WERI-Rb-1 (cell line): Measurements from ENCODE around the gene TBC1D2.
"Not testable (repeated sequence)": the region's sequence is repeated elsewhere in the genome, so short reads cannot be mapped to it uniquely, and the experiment has no call there.

Experiments
- DNase-seq: peaks from one replicate; pipeline ENCODE4 v3.0.0-alpha.2; 2020
- H3K27ac ChIP-seq: fragments of 250-450 bp; sonication (Bioruptor Pico); 2 replicates; pipeline ENCODE4 v1.5.1; 2020; ENCODE audit warnings: mild to moderate bottlenecking, moderate library complexity
- H3K27me3 ChIP-seq: fragments of 250-450 bp; sonication (Bioruptor Pico); 2 replicates; pipeline ENCODE4 v1.5.1; 2021; ENCODE audit warnings: mild to moderate bottlenecking, low read depth, moderate library complexity; ENCODE audit not compliant: insufficient read depth, severe bottlenecking
- H3K36me3 ChIP-seq: fragments of 250-450 bp; sonication (Bioruptor Pico); 2 replicates; pipeline ENCODE4 v1.5.1; 2020; ENCODE audit warnings: mild to moderate bottlenecking, moderate library complexity
- H3K4me3 ChIP-seq: 2 replicates; pipeline ENCODE4 v1.5.1; 2011; ENCODE audit warnings: low read depth, mild to moderate bottlenecking, control low read depth, low read length
- H3K9me3 ChIP-seq: fragments of 250-450 bp; sonication (Bioruptor Pico); 2 replicates; pipeline ENCODE4 v1.5.1; 2021; ENCODE audit warnings: mild to moderate bottlenecking, moderate library complexity; ENCODE audit not compliant: severe bottlenecking
- CTCF ChIP-seq: IDR thresholded peaks from 2 replicates; pipeline ENCODE4 v1.5.1; 2011; ENCODE audit warnings: low read depth, mild to moderate bottlenecking, control low read depth, inconsistent platforms, low read length

The TBC1D2 gene

GRCh38 chr9:98288881-98289280, 33.4 kb upstream of the TBC1D2 start:
- Histone ChIP-seq H3K27me3 (no peaks in the 10 kb centered on the region), H3K9me3 (no peaks in the 10 kb centered on the region), H3K4me3 (no peak overlapping the region), H3K36me3 (peaks cover 35% of the 10 kb centered on the region), H3K27ac (no peak overlapping the region)
- no peak for TF ChIP-seq CTCF
- DNase-seq, result no peak

GRCh38 chr9:98287384-98287783, 31.9 kb upstream of the TBC1D2 start:
- H3K4me3 ChIP-seq, result no peak overlapping the region
- no peak for TF ChIP-seq CTCF
- no peak for DNase-seq
- no peak overlapping the region for H3K27ac ChIP-seq
- H3K9me3 ChIP-seq, result no peaks in the 10 kb centered on the region
- H3K27me3 ChIP-seq, result no peaks in the 10 kb centered on the region
- H3K36me3 ChIP-seq, result peaks cover 20% of the 10 kb centered on the region

- Histone ChIP-seq H3K4me3 (no peak overlapping the region), H3K36me3 (peaks cover 10% of the 10 kb centered on the region), H3K27me3 (no peaks in the 10 kb centered on the region), H3K27ac (no peak overlapping the region), H3K9me3 (no peaks in the 10 kb centered on the region)
- no peak for TF ChIP-seq CTCF
- no peak for DNase-seq
These were observed 30.0 kb upstream of the TBC1D2 start for GRCh38 chr9:98285446-98285845.

- Histone ChIP-seq H3K36me3 (peaks cover 8% of the 10 kb centered on the region), H3K9me3 (no peaks in the 10 kb centered on the region), H3K4me3 (no peak overlapping the region), H3K27me3 (no peaks in the 10 kb centered on the region), H3K27ac (no peak overlapping the region)
- TF ChIP-seq CTCF, result no peak
- DNase-seq, result no peak
These were observed 29.3 kb upstream of the TBC1D2 start for GRCh38 chr9:98284754-98285153.

- H3K4me3 ChIP-seq, H3K9me3 ChIP-seq, H3K27me3 ChIP-seq, H3K36me3 ChIP-seq, DNase-seq, H3K27ac ChIP-seq: not testable (repeated sequence)
These were observed 27.7 kb upstream of the TBC1D2 start for GRCh38 chr9:98283143-98283542.

GRCh38 chr9:98281281-98281680, 25.8 kb upstream of the TBC1D2 start:
- no peak for DNase-seq
- H3K27ac ChIP-seq, result no peak overlapping the region

More at GRCh38 chr9:98281281-98281680, 25.8 kb upstream of the TBC1D2 start:
- no peak for TF ChIP-seq CTCF
- H3K9me3 ChIP-seq, result no peaks in the 10 kb centered on the region
- H3K36me3 ChIP-seq, result no peaks in the 10 kb centered on the region
- no peak overlapping the region for H3K4me3 ChIP-seq
- no peaks in the 10 kb centered on the region for H3K27me3 ChIP-seq
